ENCODE results near the gene SCGB1C2.

Gene SCGB1C2

GRCh38 chr17:145671-146541 lies 8.5 kb downstream of the SCGB1C2 start:
- Histone ChIP-seq H3K4me1 (ENCODE audit: insufficient read depth, low read length, poor library complexity, severe bottlenecking) (no peaks in the 10 kb centered on the region), H3K9ac (ENCODE audit: low read depth, low read length, poor library complexity, severe bottlenecking) (no peak overlapping the region), H3K9me3 (ENCODE audit: insufficient read depth, low read depth, low read length) (no peaks in the 10 kb centered on the region), H3K4me2 (ENCODE audit: low read depth, low read length, poor library complexity, severe bottlenecking) (no peak overlapping the region), H3K79me2 (ENCODE audit: insufficient read depth, low read length) (no peaks in the 10 kb centered on the region), H3K4me3 (ENCODE audit: low read length, poor library complexity, severe bottlenecking) (no peak overlapping the region), H3F3A (ENCODE audit: low read depth) (no peaks in the 10 kb centered on the region), H3K27me3 (ENCODE audit: insufficient read depth, low read length, poor library complexity, severe bottlenecking) (no peaks in the 10 kb centered on the region), H3K9me2 (replicated peaks; ENCODE audit: low read depth, low read length) (no peaks in the 10 kb centered on the region), H2AFZ (ENCODE audit: low read length) (no peak overlapping the region), H3K36me3 (ENCODE audit: insufficient read depth, low read length) (no peaks in the 10 kb centered on the region), H4K20me1 (ENCODE audit: insufficient read depth, low read length, poor library complexity, severe bottlenecking) (no peaks in the 10 kb centered on the region)
- TF ChIP-seq CTCF (conservative IDR thresholded peaks at IDR 0.05; ENCODE audit: low read length), result no peak
- TF ChIP-seq EZH2phosphoT487 (IDR thresholded peaks at IDR 0.05; ENCODE audit: borderline replicate concordance), result no peak

- Histone ChIP-seq H3K9me2 (replicated peaks; ENCODE audit: low read depth, low read length) (no peaks in the 10 kb centered on the region), H3F3A (ENCODE audit: low read depth) (no peaks in the 10 kb centered on the region), H3K79me2 (ENCODE audit: insufficient read depth, low read length) (no peaks in the 10 kb centered on the region), H3K27me3 (ENCODE audit: insufficient read depth, low read length, poor library complexity, severe bottlenecking) (no peaks in the 10 kb centered on the region), H3K4me1 (ENCODE audit: insufficient read depth, low read length, poor library complexity, severe bottlenecking) (no peaks in the 10 kb centered on the region), H2AFZ (ENCODE audit: low read length) (no peak overlapping the region), H3K4me2 (ENCODE audit: low read depth, low read length, poor library complexity, severe bottlenecking) (no peak overlapping the region), H3K9me3 (ENCODE audit: insufficient read depth, low read depth, low read length) (no peaks in the 10 kb centered on the region; the same call in 1 of the 2 replicates), H3K4me3 (ENCODE audit: low read length, poor library complexity, severe bottlenecking) (no peak overlapping the region), H3K36me3 (ENCODE audit: insufficient read depth, low read length) (no peaks in the 10 kb centered on the region), H4K20me1 (ENCODE audit: insufficient read depth, low read length, poor library complexity, severe bottlenecking) (no peaks in the 10 kb centered on the region), H3K9ac (ENCODE audit: low read depth, low read length, poor library complexity, severe bottlenecking) (no peak overlapping the region)
- TF ChIP-seq EZH2phosphoT487 (IDR thresholded peaks at IDR 0.05; ENCODE audit: borderline replicate concordance) (no peak), CTCF (conservative IDR thresholded peaks at IDR 0.05; ENCODE audit: low read length) (no peak)
These were observed 9.2 kb downstream of the SCGB1C2 start for GRCh38 chr17:146546-146945.

GRCh38 chr17:146983-147761 lies 9.8 kb downstream of the SCGB1C2 start:
- Histone ChIP-seq H3K36me3 (ENCODE audit: insufficient read depth, low read length) (no peaks in the 10 kb centered on the region), H3K79me2 (ENCODE audit: insufficient read depth, low read length) (no peaks in the 10 kb centered on the region), H4K20me1 (ENCODE audit: insufficient read depth, low read length, poor library complexity, severe bottlenecking) (no peaks in the 10 kb centered on the region), H3K4me2 (ENCODE audit: low read depth, low read length, poor library complexity, severe bottlenecking) (no peak overlapping the region), H3K4me1 (ENCODE audit: insufficient read depth, low read length, poor library complexity, severe bottlenecking) (no peaks in the 10 kb centered on the region), H3K9me2 (replicated peaks; ENCODE audit: low read depth, low read length) (no peaks in the 10 kb centered on the region), H3K4me3 (ENCODE audit: low read length, poor library complexity, severe bottlenecking) (no peak overlapping the region), H3K27me3 (ENCODE audit: insufficient read depth, low read length, poor library complexity, severe bottlenecking) (no peaks in the 10 kb centered on the region), H3K9me3 (ENCODE audit: insufficient read depth, low read depth, low read length) (no peaks in the 10 kb centered on the region; the same call in 1 of the 2 replicates), H3K9ac (ENCODE audit: low read depth, low read length, poor library complexity, severe bottlenecking) (no peak overlapping the region), H3F3A (ENCODE audit: low read depth) (no peaks in the 10 kb centered on the region), H2AFZ (ENCODE audit: low read length) (no peak overlapping the region)
- no peak for TF ChIP-seq CTCF (conservative IDR thresholded peaks at IDR 0.05; ENCODE audit: low read length)
- TF ChIP-seq EZH2phosphoT487 (IDR thresholded peaks at IDR 0.05; ENCODE audit: borderline replicate concordance), result no peak

All from Loucy (cell line).